ENCODE data around the gene SRSF9.

DNA sequence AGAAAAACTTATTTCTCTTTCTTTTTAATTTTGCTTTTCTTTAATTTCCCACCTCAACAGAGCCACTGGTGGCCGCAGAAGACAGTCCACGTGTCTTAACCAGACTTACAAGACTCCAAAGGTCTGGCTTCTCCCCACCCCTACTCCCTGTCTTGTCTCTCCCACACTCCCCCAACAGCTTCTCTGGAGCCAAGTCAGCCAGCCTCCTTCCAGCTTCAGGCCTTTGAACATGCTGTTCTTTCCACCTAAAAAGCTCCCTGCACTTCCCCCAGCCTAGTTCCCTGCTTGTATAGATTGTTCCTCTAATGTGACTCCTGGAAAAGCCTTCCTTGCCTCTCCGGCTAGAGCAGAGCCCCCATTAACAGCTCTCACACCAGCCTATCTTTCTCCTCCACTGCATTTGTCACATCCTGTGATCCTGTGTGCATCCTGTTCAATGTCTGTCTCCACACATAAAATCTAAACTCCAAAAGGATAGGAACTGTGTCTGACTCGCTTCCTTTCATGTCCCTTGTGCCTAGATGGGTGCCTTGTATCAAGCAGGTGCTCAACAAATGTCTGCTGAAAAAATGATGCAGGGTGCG lies 18.6 kb upstream of the SRSF9 start:
- TF ChIP-seq, protein P1, sequence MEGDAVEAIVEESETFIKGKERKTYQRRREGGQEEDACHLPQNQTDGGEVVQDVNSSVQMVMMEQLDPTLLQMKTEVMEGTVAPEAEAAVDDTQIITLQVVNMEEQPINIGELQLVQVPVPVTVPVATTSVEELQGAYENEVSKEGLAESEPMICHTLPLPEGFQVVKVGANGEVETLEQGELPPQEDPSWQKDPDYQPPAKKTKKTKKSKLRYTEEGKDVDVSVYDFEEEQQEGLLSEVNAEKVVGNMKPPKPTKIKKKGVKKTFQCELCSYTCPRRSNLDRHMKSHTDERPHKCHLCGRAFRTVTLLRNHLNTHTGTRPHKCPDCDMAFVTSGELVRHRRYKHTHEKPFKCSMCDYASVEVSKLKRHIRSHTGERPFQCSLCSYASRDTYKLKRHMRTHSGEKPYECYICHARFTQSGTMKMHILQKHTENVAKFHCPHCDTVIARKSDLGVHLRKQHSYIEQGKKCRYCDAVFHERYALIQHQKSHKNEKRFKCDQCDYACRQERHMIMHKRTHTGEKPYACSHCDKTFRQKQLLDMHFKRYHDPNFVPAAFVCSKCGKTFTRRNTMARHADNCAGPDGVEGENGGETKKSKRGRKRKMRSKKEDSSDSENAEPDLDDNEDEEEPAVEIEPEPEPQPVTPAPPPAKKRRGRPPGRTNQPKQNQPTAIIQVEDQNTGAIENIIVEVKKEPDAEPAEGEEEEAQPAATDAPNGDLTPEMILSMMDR (IDR thresholded peaks at IDR 0.05) = no peak
- no peak for TF ChIP-seq POLR2A (IDR thresholded peaks at IDR 0.05)

All from heart left ventricle (tissue), 13 donors.